Measurements from ENCODE around the gene CAV1.

CAV1 gene

GRCh38 chr7:116538138-116538537, 13.3 kb downstream of the CAV1 start:
- no peak for TF ChIP-seq CTCF (conservative IDR thresholded peaks at IDR 0.05; ENCODE audit: control insufficient read depth, insufficient read depth, low read depth, low read length)
- no peak overlapping the region for H3K4me3 ChIP-seq (ENCODE audit: control insufficient read depth, low read depth, low read length)
- peak; percentile 0 for DNase-seq (ENCODE audit: low read depth)

GRCh38 chr7:116539879-116540278, 15.0 kb downstream of the CAV1 start:
- no peak for DNase-seq (ENCODE audit: low read depth)
- TF ChIP-seq CTCF (conservative IDR thresholded peaks at IDR 0.05; ENCODE audit: control insufficient read depth, insufficient read depth, low read depth, low read length): no peak
- H3K4me3 ChIP-seq (ENCODE audit: control insufficient read depth, low read depth, low read length): no peak overlapping the region

- no peak for DNase-seq (ENCODE audit: low read depth)
- no peak overlapping the region for H3K4me3 ChIP-seq (ENCODE audit: control insufficient read depth, low read depth, low read length)
- no peak for TF ChIP-seq CTCF (conservative IDR thresholded peaks at IDR 0.05; ENCODE audit: control insufficient read depth, insufficient read depth, low read depth, low read length)
These were observed 15.9 kb downstream of the CAV1 start for GRCh38 chr7:116540743-116541142.

- H3K4me3 ChIP-seq (ENCODE audit: control insufficient read depth, low read depth, low read length): no peak overlapping the region
- TF ChIP-seq CTCF (conservative IDR thresholded peaks at IDR 0.05; ENCODE audit: control insufficient read depth, insufficient read depth, low read depth, low read length): no peak
- DNase-seq (ENCODE audit: low read depth): no peak
These were observed 17.1 kb downstream of the CAV1 start for GRCh38 chr7:116541951-116542350.

DNA sequence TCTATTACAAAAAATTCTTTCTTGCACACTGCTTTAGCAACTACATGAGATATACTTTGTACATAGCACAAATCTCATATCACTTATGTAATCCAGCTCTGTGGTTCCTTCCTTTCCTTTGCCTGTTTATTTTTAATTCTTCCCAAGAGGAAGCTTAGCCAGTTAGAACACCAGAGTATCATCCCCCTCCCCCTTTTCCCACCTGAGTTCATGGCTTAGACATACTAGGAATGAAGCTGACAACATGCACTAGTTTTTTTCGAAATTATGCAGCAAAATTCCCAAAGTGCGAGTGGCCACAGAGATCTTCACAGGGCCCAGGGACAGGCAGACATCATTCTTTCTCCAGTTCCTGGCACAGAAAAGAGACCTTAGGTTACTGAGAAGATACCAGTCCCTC, 17.8 kb downstream of the CAV1 start:
- peak; percentile 48 for DNase-seq (ENCODE audit: low read depth)
- TF ChIP-seq CTCF (conservative IDR thresholded peaks at IDR 0.05; ENCODE audit: control insufficient read depth, insufficient read depth, low read depth, low read length): no peak
- H3K4me3 ChIP-seq (ENCODE audit: control insufficient read depth, low read depth, low read length): no peak overlapping the region

GRCh38 chr7:116543664-116544063, 18.8 kb downstream of the CAV1 start:
- TF ChIP-seq CTCF (conservative IDR thresholded peaks at IDR 0.05; ENCODE audit: control insufficient read depth, insufficient read depth, low read depth, low read length): no peak
- H3K4me3 ChIP-seq (ENCODE audit: control insufficient read depth, low read depth, low read length): no peak overlapping the region

GRCh38 chr7:116544487-116544886, 19.7 kb downstream of the CAV1 start:
- no peak overlapping the region for H3K4me3 ChIP-seq (ENCODE audit: control insufficient read depth, low read depth, low read length)
- no peak for TF ChIP-seq CTCF (conservative IDR thresholded peaks at IDR 0.05; ENCODE audit: control insufficient read depth, insufficient read depth, low read depth, low read length)
- no peak for DNase-seq (ENCODE audit: low read depth)

More at GRCh38 chr7:116543664-116544063, 18.8 kb downstream of the CAV1 start:
- DNase-seq (ENCODE audit: low read depth): peak; percentile 81

All from fibroblast of mammary gland (primary cell).